CD4-positive, CD25-positive, alpha-beta regulatory T cell (primary cell): ENCODE measurements around the gene WDR74. TPM values are rescaled to one million over a fixed set of nuclear protein-coding genes. Genes with fewer than 3 reads are reported as not detected.

Source experiments
- ATAC-seq, 2 donors: fragments of 150-1000 bp; cut with Tn5 transposase; one replicate each; pipeline ENCODE4 v1.10.0; 2021; ENCODE audit warnings: low read depth in 2 of 2, moderate number of reproducible peaks in 2 of 2, moderate library complexity in 1 of 2
- DNase-seq, 3 donors: peaks; one replicate each; pipeline versions ENCODE4 v3.0.0 to v3.0.0-alpha.2; 2012 to 2022; ENCODE audit warnings: mixed read lengths in 1 of 3
- H3K27ac ChIP-seq: one replicate; pipeline ENCODE4 v1.7.0; 2013; ENCODE audit warnings: mild to moderate bottlenecking, low read length; ENCODE audit not compliant: insufficient read depth, poor library complexity, severe bottlenecking
- H3K27me3 ChIP-seq: one replicate; pipeline ENCODE4 v1.7.0; 2013; ENCODE audit warnings: low read length; ENCODE audit not compliant: control insufficient read depth, insufficient read depth
- H3K36me3 ChIP-seq: one replicate; pipeline ENCODE4 v1.7.0; 2013; ENCODE audit warnings: mild to moderate bottlenecking, low read length, moderate library complexity; ENCODE audit not compliant: control insufficient read depth, insufficient read depth
- H3K4me1 ChIP-seq: 2 replicates; pipeline ENCODE4 v1.7.0; 2013; ENCODE audit warnings: mild to moderate bottlenecking, low read length; ENCODE audit not compliant: insufficient read depth, control insufficient read depth, poor library complexity, severe bottlenecking
- H3K4me3 ChIP-seq: one replicate; pipeline ENCODE4 v1.7.0; 2013; ENCODE audit warnings: low read depth, mild to moderate bottlenecking, low read length, moderate library complexity
- H3K9me3 ChIP-seq, 2 experiments: 1 replicate in 1 of 2; 2 replicates in 1 of 2; pipeline ENCODE4 v1.7.0; 2013; ENCODE audit warnings: low read length in 2 of 2, mild to moderate bottlenecking in 1 of 2, moderate library complexity in 1 of 2; ENCODE audit not compliant: control insufficient read depth in 2 of 2
- H3K27ac Mint-ChIP-seq, 3 donors: one replicate each; pipeline ENCODE4 v1.8.0; 2020 to 2022; ENCODE audit warnings: mild to moderate bottlenecking in 3 of 3, mixed read lengths in 3 of 3, moderate library complexity in 2 of 3
- H3K27me3 Mint-ChIP-seq: one replicate; pipeline ENCODE4 v1.8.0; 2022; ENCODE audit warnings: mild to moderate bottlenecking, mixed read lengths
- H3K36me3 Mint-ChIP-seq: one replicate; pipeline ENCODE4 v1.8.0; 2020; ENCODE audit warnings: mixed read lengths
- H3K4me1 Mint-ChIP-seq, 4 donors: one replicate each; pipeline ENCODE4 v1.8.0; 2020 to 2022; ENCODE audit warnings: mixed read lengths in 4 of 4, mild to moderate bottlenecking in 1 of 4
- H3K4me3 Mint-ChIP-seq, 4 donors: one replicate each; pipeline ENCODE4 v1.8.0; 2020 to 2022; ENCODE audit warnings: mild to moderate bottlenecking in 4 of 4, mixed read lengths in 4 of 4, moderate library complexity in 3 of 4
- H3K9me3 Mint-ChIP-seq, 7 donors: one replicate each; pipeline ENCODE4 v1.8.0; 2020 to 2022; ENCODE audit warnings: mixed read lengths in 7 of 7, mild to moderate bottlenecking in 3 of 7, moderate library complexity in 2 of 7
- polyA plus RNA-seq, 4 donors: library from polyadenylated mRNA; unstranded; fragments of 300-500 nt; fragmentation: Illumina TruSeq; gene quantifications; one replicate each; pipeline ENCODE4 v1.2.3, GENCODE V29; 2021
- total RNA-seq: library from RNA; stranded (reverse); gene quantifications from one replicate; pipeline ENCODE4 v1.2.3, GENCODE V29; 2022

WDR74 gene
- total and polyA plus RNA-seq, 5 donors from 2014 or later = 41.6 to 201 (median 49.9) TPM

DNA sequence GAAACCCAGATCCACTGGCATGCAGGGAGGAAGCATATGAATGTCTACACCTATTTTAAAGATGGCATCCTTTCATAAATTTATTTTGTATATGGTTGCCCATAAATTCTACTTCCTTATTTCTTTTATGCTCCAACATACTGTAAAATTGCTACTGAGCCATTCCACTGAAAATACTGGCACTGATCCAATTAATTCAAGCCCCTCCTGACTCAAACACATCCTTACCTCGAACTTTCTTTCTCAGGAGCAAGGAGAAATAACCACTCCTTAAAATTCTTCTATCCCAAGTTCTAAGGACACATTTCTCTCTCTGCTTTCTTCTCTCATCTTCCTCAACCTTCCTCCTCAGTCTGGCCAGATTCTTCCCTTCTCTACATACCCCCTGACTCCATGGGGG is 28.6 kb downstream of the WDR74 start:
- Mint-ChIP-seq H3K9me3 (no peaks in the 10 kb centered on the region), H3K36me3 (peaks cover 4% of the 10 kb centered on the region), H3K4me1 (peaks cover 0 to 6% (median 3%) of the 10 kb centered on the region in 4 donors), H3K27me3 (no peaks in the 10 kb centered on the region), H3K4me3 (peak overlapping the region in 1 of 4 donors; percentile 28), H3K27ac (peak overlapping the region; percentile 16 to 70 (median 20))
- Histone ChIP-seq H3K4me1 (peaks cover 8% of the 10 kb centered on the region), H3K4me3 (no peak overlapping the region), H3K27ac (no peak overlapping the region), H3K36me3 (peaks cover 3% of the 10 kb centered on the region), H3K27me3 (no peaks in the 10 kb centered on the region), H3K9me3 (no peaks in the 10 kb centered on the region)
- DNase-seq = no peak
- no peak for ATAC-seq

DNA sequence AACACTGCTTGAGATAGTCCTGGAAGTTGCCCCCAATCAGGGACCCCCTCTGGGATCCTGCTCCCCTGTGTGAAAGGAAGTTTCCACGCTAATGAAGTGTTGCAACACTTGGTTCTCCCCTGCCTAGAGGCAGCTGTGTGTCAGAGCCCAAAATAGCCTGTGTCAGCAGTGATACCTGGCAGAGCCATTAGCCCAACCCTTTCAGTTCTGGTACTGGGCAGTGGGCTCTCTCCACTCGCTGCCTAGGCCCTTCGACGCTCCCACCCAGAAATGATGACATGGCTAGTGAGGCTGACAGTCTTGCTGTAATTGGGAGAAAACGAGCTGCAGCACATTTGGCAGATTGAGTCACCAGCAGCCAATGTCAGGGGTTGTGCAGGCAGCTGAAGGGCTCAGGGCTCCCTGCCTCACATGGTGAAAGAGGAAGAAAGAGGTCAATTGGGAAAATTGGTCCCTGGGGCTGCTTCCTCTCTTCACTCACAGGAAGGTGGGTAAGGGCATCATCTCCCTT is 32.7 kb downstream of the WDR74 start:
- no peak overlapping the region for H3K27ac ChIP-seq
- H3K27ac Mint-ChIP-seq = peak overlapping the region in 2 of 3 donors; percentile 48 to 98
- H3K36me3 ChIP-seq = peaks cover 22% of the 10 kb centered on the region
- ATAC-seq = no peak
- peaks cover 10% of the 10 kb centered on the region for H3K36me3 Mint-ChIP-seq
- peak overlapping the region; percentile 94 for H3K4me3 ChIP-seq
- no peaks in the 10 kb centered on the region for H3K9me3 ChIP-seq
- H3K4me1 ChIP-seq = peaks cover 31% of the 10 kb centered on the region
- H3K27me3 ChIP-seq = no peaks in the 10 kb centered on the region
- no peaks in the 10 kb centered on the region for H3K9me3 Mint-ChIP-seq
- no peak for DNase-seq
- H3K4me3 Mint-ChIP-seq = peak overlapping the region in 3 of 4 donors; percentile 43 to 100 (median 67)
- H3K27me3 Mint-ChIP-seq = no peaks in the 10 kb centered on the region
- H3K4me1 Mint-ChIP-seq = peaks cover 0 to 31% (median 16%) of the 10 kb centered on the region in 4 donors

DNA sequence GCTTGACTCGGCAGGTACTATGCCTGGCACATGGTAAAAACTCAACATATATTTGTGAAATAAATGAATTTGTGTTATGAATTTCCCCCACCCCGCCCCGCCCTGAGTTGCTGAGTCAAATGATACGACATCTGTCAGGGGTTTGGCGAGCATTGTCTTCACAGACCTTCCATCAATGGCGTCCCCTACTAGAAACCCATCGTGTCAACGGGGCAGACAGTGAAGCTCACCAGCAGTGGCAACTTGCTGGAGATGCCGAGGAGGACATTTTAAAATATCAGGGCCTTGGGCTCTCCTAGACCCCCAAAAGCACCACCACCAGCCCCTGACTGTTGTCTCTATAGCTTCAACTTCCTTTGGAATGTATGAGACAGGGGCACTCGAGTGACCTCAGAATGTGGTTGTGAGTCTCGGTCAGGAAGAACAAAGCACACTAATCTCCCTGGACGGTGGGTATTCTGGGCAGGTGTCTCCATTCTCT is 33.4 kb downstream of the WDR74 start:
- peaks cover 0 to 32% (median 17%) of the 10 kb centered on the region in 4 donors for H3K4me1 Mint-ChIP-seq
- H3K36me3 ChIP-seq = peaks cover 28% of the 10 kb centered on the region
- DNase-seq (no peak), ATAC-seq (peak in 1 of 2 donors; percentile 12)
- peaks cover 17% of the 10 kb centered on the region for H3K36me3 Mint-ChIP-seq
- no peaks in the 10 kb centered on the region for H3K9me3 ChIP-seq
- H3K4me3 ChIP-seq = peak overlapping the region; percentile 94
- no peaks in the 10 kb centered on the region for H3K27me3 Mint-ChIP-seq
- peak overlapping the region; percentile 76 for H3K27ac ChIP-seq
- peak overlapping the region; percentile 92 to 100 (median 99) for H3K4me3 Mint-ChIP-seq
- no peaks in the 10 kb centered on the region for H3K9me3 Mint-ChIP-seq
- peaks cover 31% of the 10 kb centered on the region for H3K4me1 ChIP-seq
- H3K27me3 ChIP-seq = no peaks in the 10 kb centered on the region
- H3K27ac Mint-ChIP-seq = peak overlapping the region; percentile 97 to 99 (median 98)

GRCh38 chr11:62805076-62805892 is 34.1 kb downstream of the WDR74 start, which contains the start of gene NXF1:
Gene NXF1, minus strand, starts transcription at chr11:62805440. Its CDS starts 84 bp downstream, at chr11:62805356.
- peak within 1 kb of the TSS; percentile 76 for H3K27ac ChIP-seq
- H3K4me3 ChIP-seq = peak within 1 kb of the TSS; percentile 94
- H3K9me3 ChIP-seq = no peaks in the 10 kb centered on the region
- Mint-ChIP-seq H3K36me3 (peaks cover 20% of the 10 kb centered on the region), H3K4me3 (peak within 1 kb of the TSS; percentile 93 to 100 (median 99)), H3K4me1 (peaks cover 0 to 35% (median 16%) of the 10 kb centered on the region in 4 donors), H3K27me3 (no peaks in the 10 kb centered on the region), H3K9me3 (no peaks in the 10 kb centered on the region), H3K27ac (peak within 1 kb of the TSS; percentile 97 to 99 (median 98))
- H3K4me1 ChIP-seq = peaks cover 31% of the 10 kb centered on the region
- peak; percentile 92 to 97 (median 96) for DNase-seq
- H3K27me3 ChIP-seq = no peaks in the 10 kb centered on the region
- ATAC-seq = peak; percentile 84 to 87
- peaks cover 35% of the 10 kb centered on the region for H3K36me3 ChIP-seq

DNA sequence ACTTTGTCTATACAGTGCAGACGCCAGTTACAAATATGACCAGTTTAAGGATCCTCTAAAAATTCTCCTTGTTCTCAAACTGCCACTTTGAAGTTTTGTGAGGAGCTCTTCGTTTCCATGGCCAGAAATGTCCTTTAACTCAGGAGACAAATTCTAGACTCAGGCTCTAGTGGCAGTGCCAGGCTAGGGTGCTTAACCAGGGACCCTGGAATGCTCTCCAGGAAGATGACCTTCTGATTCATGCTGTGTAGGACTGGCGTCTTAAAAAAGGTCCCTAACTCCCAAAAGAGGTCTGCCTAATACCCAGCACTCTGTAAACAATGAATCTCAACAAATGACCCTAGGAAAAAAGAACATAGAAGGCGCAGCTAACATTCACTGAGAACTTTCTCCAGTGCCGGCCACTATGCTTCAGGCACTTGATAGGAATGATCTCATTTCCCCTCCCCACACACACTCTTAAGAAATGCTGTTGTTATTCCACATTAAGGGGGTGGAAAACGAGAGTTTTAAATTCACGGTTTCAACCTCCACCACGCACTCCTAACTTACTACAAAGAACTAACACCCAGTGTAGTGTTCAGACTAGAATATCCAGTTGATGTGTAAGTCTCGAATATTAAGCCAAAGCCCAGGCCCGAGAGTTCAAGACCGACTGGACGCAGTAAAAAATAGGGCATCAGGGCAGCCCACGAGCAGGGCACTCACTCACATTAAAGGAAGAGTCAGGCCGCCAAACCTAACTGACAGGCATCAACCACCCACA is 34.9 kb downstream of the WDR74 start:
- ATAC-seq (peak in 1 of 2 donors; percentile 24), DNase-seq (no peak)
- Mint-ChIP-seq H3K27ac (peak overlapping the region; percentile 87 to 99 (median 98)), H3K4me3 (peak overlapping the region; percentile 93 to 100 (median 99)), H3K36me3 (peaks cover 26% of the 10 kb centered on the region), H3K9me3 (no peaks in the 10 kb centered on the region), H3K27me3 (no peaks in the 10 kb centered on the region), H3K4me1 (peaks cover 0 to 39% (median 18%) of the 10 kb centered on the region in 4 donors)
- H3K4me3 ChIP-seq = peak overlapping the region; percentile 94
- no peaks in the 10 kb centered on the region for H3K27me3 ChIP-seq
- H3K27ac ChIP-seq = peak overlapping the region; percentile 76
- H3K4me1 ChIP-seq = peaks cover 31% of the 10 kb centered on the region
- no peaks in the 10 kb centered on the region for H3K9me3 ChIP-seq
- H3K36me3 ChIP-seq = peaks cover 43% of the 10 kb centered on the region

GRCh38 chr11:62801071-62801470 is 38.3 kb downstream of the WDR74 start:
- peak overlapping the region in 1 of 4 donors; percentile 35 for H3K4me3 Mint-ChIP-seq
- DNase-seq = no peak
- H3K9me3 ChIP-seq = no peaks in the 10 kb centered on the region
- peaks cover 42% of the 10 kb centered on the region for H3K36me3 Mint-ChIP-seq
- ATAC-seq = no peak
- no peak overlapping the region for H3K27ac ChIP-seq
- no peaks in the 10 kb centered on the region for H3K9me3 Mint-ChIP-seq
- H3K36me3 ChIP-seq = peaks cover 70% of the 10 kb centered on the region
- H3K27ac Mint-ChIP-seq = no peak overlapping the region
- no peaks in the 10 kb centered on the region for H3K27me3 ChIP-seq
- no peak overlapping the region for H3K4me3 ChIP-seq
- H3K4me1 ChIP-seq = peaks cover 26% of the 10 kb centered on the region
- no peaks in the 10 kb centered on the region for H3K27me3 Mint-ChIP-seq
- peaks cover 0 to 36% (median 19%) of the 10 kb centered on the region in 4 donors for H3K4me1 Mint-ChIP-seq

DNA sequence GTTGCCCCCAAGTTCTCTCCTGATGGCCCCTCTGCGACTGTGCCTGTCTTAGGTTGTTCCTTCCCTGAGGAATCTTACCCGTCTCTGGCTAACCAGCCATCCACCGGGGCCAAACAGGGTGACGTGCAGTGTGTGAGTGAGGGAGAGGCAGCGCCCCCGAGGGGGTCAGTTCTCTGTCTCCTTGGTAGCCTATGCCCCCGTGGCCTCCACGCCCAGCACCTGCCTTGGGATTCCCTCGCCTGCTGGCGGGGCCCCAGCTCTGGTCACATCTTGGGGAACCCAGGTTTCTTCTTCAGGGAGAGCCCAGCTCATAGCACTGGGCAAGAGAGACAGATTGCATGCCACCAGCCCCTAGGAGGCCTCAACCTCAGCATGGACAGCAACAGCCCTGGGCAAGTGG is 39.9 kb downstream of the WDR74 start:
- Mint-ChIP-seq H3K27me3 (no peaks in the 10 kb centered on the region), H3K36me3 (peaks cover 54% of the 10 kb centered on the region), H3K9me3 (no peaks in the 10 kb centered on the region), H3K27ac (no peak overlapping the region), H3K4me1 (peaks cover 0 to 32% (median 21%) of the 10 kb centered on the region in 4 donors), H3K4me3 (peak overlapping the region in 1 of 4 donors; percentile 54)
- Histone ChIP-seq H3K27me3 (no peaks in the 10 kb centered on the region), H3K27ac (no peak overlapping the region), H3K36me3 (peaks cover 83% of the 10 kb centered on the region), H3K9me3 (no peaks in the 10 kb centered on the region), H3K4me1 (peaks cover 18% of the 10 kb centered on the region), H3K4me3 (no peak overlapping the region)
- no peak for ATAC-seq
- DNase-seq = no peak
